Heart left ventricle (tissue), 13 donors: Measurements from ENCODE around the gene HBB.
"Not testable (repeated sequence)": the region's sequence is repeated elsewhere in the genome, so short reads cannot be mapped to it uniquely, and the experiment has no call there.

Experiments
- CTCF ChIP-seq, 12 donors: fragments of 200-600 bp; sonication (generic) in 4 of 12; IDR thresholded peaks; one replicate each; pipeline versions ENCODE4 v1.5.0 to v1.8.0; 2018 to 2022; ENCODE audit warnings: antibody characterized with exemption in 12 of 12, mild to moderate bottlenecking in 5 of 12
- POLR2A ChIP-seq, 2 donors: fragments of 450-650 bp; IDR thresholded peaks; one replicate each; pipeline ENCODE4 v1.6.1; 2017; ENCODE audit warnings: antibody characterized with exemption in 2 of 2, mild to moderate bottlenecking in 2 of 2, moderate library complexity in 2 of 2
- donor health status: ischemic (EF 13 %, LVEDD 7.1; RV severe dilation, severe dysfunction).
- donor health status: DM: no; HTN: yes; CAD: no.
- donor health status: DM: no; HTN: no; CAD: no.
- donor health status: ischemic (EF 25% LVEDD 6.9; RV normal size, moderate dysfunction).
- donor health status: ischemic (EF 25% LVEDD 5.7; RV mildly dilated, moderate dysfunction).
- donor health status: ischemic (EF 35%, LVEDD 5.7; RV mildly dilated, moderate dysfunction).
- donor health status: nonischemic (EF 11% LVEDD 7.7; RV severe dilation, severe dysfunction).
- donor health status: DM: yes; HTN: yes; CAD: no.
- donor health status: PGD.
- donor health status: ischemic (EF 29% LVEDD 5.4; RV normal size, mild dysfunction).
- donor health status: nonischemic (EF 23%, LVEDD 6.1; RV moderate dilation, normal function).

- TF ChIP-seq POLR2A, CTCF (IDR thresholded peaks at IDR 0.05): not testable (repeated sequence)
Observed at GRCh38 chr11:5254646-5255413, 28.0 kb upstream of the HBB start, which contains the start of gene HBG2.
